GM12801 (cell line): ENCODE measurements around the gene ODAD4.

Experiments used
- CTCF ChIP-seq: IDR thresholded peaks from one replicate; pipeline ENCODE4 v1.5.1; 2011; ENCODE audit warnings: control low read depth; ENCODE audit not compliant: insufficient read length; ENCODE audit errors: extremely low read depth

ODAD4 gene

DNA sequence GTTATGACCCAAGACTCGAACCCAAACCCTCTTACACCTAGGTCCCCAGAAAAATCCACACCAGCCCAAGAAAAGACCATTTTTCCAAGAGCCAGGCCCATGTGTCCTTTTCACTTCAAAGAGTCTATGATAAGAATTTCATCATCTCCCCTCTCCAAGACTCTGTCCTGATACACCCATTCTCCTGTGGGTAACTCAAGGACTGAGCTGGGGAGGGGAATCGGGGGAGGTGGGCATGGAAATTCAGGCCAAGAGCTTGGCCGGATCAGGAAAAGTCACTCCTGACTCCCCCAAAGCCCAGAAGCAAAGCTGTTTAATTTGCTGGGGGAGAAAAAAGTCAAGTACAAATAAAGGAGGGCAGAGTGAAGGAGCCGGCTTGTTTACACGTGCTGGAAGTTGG lies 15.4 kb upstream of the ODAD4 start:
- TF ChIP-seq CTCF, result no peak

- no peak for TF ChIP-seq CTCF
These were observed 14.9 kb upstream of the ODAD4 start for GRCh38 chr17:41915566-41915965.

DNA sequence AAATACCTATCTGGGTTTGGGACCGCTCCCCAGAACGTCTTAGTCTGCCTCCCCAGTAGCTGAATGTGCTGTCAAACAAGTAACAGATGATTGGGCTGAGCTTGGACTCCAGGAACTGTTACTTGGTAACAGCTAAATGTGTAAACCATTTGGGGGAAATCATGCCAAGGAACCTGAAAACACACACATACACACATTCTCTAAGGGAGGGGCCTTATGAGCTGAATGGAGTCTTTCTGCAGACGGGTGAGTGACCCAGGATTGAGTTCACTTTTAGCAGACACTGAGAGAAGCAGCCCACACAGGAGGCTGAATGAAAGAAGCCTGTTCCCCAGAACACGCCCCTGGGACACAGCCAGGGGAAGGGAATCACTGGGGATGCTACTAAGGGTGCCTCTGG lies 13.2 kb upstream of the ODAD4 start:
- no peak for TF ChIP-seq CTCF

GRCh38 chr17:41917679-41918313 lies 12.6 kb upstream of the ODAD4 start:
- no peak for TF ChIP-seq CTCF

DNA sequence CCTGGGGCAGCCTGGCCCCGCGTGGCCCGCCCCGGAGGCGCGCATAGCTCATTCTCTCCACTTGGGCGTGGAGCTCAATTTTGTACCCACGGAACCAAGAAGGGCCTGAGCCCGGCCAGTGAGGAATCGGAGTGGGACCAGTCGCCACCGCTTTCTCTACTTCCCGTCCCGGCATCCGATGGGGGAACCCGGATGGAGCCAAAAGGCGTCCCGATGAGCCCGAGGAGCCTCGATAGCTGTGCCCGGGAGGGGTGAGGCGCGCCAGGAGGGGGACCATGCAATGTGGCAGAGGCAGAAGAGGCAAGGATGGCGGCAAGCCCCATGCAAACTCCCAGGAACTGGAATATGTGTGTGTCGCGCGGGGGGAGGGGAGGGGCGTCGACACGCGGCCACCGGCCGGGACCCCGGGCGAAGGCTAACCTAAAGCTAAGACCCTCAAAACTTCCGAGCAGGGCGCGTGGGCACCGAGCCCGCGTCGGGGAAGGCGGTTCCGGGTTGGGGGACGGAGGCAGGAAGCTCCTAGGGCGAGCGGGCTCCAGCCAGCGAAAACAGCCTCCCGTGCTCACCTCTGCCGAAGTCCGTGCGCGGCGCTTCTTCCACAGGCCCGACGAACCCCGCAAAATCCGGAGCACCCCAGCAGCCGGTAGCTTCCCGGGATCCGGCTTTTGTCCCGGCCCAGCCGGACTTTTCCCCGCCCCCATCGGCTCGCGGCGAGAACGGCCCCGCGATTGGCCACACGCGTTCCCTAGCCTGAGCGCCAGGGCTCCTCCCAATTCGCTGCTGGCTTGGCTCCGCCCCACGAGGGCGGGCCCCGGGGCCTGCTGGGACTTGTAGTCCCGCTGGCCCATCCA lies 11.9 kb upstream of the ODAD4 start, which contains the start of gene ACLY:
ACLY (minus strand) TSS at position 638 of the 851 bp plus-strand sequence. CDS start 5,078 bp downstream, outside the sequence.
- TF ChIP-seq CTCF, result no peak

- TF ChIP-seq CTCF, result no peak
These were observed 11.1 kb upstream of the ODAD4 start for GRCh38 chr17:41919165-41919817.

DNA sequence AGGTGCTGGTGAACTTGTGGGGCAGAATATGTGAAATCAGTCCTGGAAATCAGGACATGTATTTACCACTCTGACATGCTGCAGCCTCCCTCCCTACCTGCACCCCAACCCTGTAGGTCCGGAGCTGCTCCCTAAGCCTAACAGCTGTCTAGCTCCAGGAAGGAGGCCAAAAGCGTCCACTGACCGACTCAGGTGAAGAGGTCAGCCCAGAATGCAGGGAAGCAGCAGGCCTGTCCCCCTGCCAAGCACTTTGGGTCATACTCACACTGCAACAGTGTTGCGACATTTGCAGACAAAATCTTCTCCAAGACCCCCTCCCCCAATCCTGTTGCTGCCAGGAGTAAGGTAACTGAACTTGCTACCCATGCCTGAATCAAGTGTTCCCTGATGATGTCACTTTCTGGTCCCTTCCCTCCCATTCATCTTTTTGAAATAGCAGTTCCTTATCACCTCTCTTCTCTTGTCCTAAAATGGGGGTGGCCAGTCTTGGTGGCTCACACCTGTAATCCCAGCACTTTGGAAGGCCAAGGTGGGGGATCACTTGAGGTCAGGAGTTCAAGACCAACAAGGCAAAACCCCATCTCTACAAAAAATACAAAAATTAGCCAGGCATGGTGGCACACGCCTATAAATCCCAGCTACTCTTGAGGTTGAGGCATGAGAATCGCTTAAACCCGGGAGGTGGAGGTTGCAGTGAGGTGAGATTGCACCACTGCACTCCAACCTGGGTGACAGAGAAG lies 10.4 kb upstream of the ODAD4 start:
- TF ChIP-seq CTCF, result no peak
